ENCODE data around the gene NR0B2. TPM values are rescaled to one million over a fixed set of nuclear protein-coding genes. Genes with fewer than 3 reads are reported as not detected.

The NR0B2 gene
- total and polyA plus RNA-seq, 2 of the 13 experiments (the other 11 are each of a cell fraction or from before 2014, with no cell fraction given): 72.5 to 133 TPM

DNA sequence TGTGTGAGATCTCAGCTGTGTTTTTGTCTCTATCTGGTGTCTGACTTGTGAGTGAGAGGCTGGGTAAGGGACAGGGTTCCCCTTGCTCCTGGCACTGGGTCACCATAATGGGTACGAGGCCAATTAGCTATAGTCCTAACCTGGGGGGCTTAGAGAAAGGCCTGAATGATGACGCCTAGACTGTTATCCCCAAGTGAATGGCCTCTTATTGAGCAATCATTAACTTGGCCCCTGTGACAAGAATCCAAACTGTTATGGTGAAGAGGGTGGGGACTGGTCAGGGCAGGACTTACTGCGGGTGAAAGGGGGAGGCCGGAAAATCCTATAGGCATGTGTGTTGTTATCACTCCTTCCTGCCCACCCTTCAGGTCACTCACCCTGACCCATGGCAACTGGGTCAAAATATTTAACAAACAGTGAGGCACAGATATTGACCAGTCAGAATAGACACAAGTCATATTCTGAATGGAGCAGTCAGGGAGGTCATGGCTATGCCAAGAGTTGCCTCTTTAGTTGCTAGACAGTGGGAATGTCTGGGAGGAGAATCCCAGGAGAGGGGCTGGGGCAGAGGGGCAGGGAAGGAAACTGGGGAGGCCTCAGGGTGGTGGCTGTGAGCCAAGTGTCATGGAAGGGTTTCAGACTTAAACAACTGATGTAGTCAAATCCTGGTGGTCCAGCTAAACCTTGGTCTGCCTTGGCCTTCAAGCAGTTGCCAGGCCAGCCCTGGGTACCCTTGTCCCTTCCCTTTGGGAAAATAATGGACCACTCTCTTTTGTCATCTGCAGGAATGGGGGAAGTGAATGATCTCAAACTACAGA is 3.2 kb downstream of the NR0B2 start (continued):
- TF ChIP-seq, protein P1, sequence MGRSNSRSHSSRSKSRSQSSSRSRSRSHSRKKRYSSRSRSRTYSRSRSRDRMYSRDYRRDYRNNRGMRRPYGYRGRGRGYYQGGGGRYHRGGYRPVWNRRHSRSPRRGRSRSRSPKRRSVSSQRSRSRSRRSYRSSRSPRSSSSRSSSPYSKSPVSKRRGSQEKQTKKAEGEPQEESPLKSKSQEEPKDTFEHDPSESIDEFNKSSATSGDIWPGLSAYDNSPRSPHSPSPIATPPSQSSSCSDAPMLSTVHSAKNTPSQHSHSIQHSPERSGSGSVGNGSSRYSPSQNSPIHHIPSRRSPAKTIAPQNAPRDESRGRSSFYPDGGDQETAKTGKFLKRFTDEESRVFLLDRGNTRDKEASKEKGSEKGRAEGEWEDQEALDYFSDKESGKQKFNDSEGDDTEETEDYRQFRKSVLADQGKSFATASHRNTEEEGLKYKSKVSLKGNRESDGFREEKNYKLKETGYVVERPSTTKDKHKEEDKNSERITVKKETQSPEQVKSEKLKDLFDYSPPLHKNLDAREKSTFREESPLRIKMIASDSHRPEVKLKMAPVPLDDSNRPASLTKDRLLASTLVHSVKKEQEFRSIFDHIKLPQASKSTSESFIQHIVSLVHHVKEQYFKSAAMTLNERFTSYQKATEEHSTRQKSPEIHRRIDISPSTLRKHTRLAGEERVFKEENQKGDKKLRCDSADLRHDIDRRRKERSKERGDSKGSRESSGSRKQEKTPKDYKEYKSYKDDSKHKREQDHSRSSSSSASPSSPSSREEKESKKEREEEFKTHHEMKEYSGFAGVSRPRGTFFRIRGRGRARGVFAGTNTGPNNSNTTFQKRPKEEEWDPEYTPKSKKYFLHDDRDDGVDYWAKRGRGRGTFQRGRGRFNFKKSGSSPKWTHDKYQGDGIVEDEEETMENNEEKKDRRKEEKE (IDR thresholded peaks at IDR 0.05): no peak
- TF ChIP-seq, protein P2, sequence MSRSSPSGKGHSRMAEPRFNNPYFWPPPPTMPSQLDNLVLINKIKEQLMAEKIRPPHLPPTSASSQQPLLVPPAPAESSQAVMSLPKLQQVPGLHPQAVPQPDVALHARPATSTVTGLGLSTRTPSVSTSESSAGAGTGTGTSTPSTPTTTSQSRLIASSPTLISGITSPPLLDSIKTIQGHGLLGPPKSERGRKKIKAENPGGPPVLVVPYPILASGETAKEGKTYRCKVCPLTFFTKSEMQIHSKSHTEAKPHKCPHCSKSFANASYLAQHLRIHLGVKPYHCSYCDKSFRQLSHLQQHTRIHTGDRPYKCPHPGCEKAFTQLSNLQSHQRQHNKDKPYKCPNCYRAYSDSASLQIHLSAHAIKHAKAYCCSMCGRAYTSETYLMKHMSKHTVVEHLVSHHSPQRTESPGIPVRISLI (CRISPR knock-in tag; IDR thresholded peaks at IDR 0.05; ENCODE audit: borderline replicate concordance): peak; percentile 64; the same call in 1 of the 2 replicates
- TF ChIP-seq ZNF160 (CRISPR knock-in tag; IDR thresholded peaks at IDR 0.05) (peak; percentile 29; the same call in 1 of the 2 replicates), ZMYM3 (CRISPR knock-in tag; IDR thresholded peaks at IDR 0.05) (peak; percentile 76), ZMAT3 (CRISPR knock-in tag; conservative IDR thresholded peaks at IDR 0.05) (no peak), NR2F2 (IDR thresholded peaks at IDR 0.05; ENCODE audit: borderline replicate concordance, low read depth) (peak; percentile 98), RFX3 (CRISPR knock-in tag; IDR thresholded peaks at IDR 0.05) (peak; percentile 71), JUND (CRISPR knock-in tag; IDR thresholded peaks at IDR 0.05) (peak; percentile 31; the same call in 1 of the 2 replicates)
- TF ChIP-seq, protein P3, sequence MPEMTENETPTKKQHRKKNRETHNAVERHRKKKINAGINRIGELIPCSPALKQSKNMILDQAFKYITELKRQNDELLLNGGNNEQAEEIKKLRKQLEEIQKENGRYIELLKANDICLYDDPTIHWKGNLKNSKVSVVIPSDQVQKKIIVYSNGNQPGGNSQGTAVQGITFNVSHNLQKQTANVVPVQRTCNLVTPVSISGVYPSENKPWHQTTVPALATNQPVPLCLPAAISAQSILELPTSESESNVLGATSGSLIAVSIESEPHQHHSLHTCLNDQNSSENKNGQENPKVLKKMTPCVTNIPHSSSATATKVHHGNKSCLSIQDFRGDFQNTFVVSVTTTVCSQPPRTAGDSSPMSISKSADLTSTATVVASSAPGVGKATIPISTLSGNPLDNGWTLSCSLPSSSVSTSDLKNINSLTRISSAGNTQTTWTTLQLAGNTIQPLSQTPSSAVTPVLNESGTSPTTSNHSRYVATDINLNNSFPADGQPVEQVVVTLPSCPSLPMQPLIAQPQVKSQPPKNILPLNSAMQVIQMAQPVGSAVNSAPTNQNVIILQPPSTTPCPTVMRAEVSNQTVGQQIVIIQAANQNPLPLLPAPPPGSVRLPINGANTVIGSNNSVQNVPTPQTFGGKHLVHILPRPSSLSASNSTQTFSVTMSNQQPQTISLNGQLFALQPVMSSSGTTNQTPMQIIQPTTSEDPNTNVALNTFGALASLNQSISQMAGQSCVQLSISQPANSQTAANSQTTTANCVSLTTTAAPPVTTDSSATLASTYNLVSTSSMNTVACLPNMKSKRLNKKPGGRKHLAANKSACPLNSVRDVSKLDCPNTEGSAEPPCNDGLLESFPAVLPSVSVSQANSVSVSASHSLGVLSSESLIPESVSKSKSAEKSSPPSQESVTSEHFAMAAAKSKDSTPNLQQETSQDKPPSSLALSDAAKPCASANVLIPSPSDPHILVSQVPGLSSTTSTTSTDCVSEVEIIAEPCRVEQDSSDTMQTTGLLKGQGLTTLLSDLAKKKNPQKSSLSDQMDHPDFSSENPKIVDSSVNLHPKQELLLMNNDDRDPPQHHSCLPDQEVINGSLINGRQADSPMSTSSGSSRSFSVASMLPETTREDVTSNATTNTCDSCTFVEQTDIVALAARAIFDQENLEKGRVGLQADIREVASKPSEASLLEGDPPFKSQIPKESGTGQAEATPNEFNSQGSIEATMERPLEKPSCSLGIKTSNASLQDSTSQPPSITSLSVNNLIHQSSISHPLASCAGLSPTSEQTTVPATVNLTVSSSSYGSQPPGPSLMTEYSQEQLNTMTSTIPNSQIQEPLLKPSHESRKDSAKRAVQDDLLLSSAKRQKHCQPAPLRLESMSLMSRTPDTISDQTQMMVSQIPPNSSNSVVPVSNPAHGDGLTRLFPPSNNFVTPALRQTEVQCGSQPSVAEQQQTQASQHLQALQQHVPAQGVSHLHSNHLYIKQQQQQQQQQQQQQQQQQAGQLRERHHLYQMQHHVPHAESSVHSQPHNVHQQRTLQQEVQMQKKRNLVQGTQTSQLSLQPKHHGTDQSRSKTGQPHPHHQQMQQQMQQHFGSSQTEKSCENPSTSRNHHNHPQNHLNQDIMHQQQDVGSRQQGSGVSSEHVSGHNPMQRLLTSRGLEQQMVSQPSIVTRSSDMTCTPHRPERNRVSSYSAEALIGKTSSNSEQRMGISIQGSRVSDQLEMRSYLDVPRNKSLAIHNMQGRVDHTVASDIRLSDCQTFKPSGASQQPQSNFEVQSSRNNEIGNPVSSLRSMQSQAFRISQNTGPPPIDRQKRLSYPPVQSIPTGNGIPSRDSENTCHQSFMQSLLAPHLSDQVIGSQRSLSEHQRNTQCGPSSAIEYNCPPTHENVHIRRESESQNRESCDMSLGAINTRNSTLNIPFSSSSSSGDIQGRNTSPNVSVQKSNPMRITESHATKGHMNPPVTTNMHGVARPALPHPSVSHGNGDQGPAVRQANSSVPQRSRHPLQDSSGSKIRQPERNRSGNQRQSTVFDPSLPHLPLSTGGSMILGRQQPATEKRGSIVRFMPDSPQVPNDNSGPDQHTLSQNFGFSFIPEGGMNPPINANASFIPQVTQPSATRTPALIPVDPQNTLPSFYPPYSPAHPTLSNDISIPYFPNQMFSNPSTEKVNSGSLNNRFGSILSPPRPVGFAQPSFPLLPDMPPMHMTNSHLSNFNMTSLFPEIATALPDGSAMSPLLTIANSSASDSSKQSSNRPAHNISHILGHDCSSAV (CRISPR knock-in tag; IDR thresholded peaks at IDR 0.05; ENCODE audit: borderline replicate concordance): no peak
- TF ChIP-seq, protein P4, sequence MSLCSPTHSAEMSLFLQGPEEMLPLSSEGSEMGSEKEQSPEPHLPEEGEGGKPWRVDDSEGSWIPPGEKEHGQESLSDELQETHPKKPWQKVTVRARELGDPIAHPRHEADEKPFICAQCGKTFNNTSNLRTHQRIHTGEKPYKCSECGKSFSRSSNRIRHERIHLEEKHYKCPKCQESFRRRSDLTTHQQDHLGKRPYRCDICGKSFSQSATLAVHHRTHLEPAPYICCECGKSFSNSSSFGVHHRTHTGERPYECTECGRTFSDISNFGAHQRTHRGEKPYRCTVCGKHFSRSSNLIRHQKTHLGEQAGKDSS (CRISPR knock-in tag; IDR thresholded peaks at IDR 0.05; ENCODE audit: borderline replicate concordance, low read depth): 0 out of 2 replicates have a peak, but pooled peaks have one; percentile 10

Data from HepG2 (cell line).